ENCODE data around the gene MEAF6. TPM values are rescaled to one million over a fixed set of nuclear protein-coding genes. Genes with fewer than 3 reads are reported as not detected.

The MEAF6 gene
- total RNA-seq, 1 donor from 2014 or later, result 52.8 TPM

GRCh38 chr1:37495875-37496274, 18.7 kb downstream of the MEAF6 start:
- H3K27ac Mint-ChIP-seq (ENCODE audit: unreplicated experiment), result no peak overlapping the region
- TF ChIP-seq, protein P1, sequence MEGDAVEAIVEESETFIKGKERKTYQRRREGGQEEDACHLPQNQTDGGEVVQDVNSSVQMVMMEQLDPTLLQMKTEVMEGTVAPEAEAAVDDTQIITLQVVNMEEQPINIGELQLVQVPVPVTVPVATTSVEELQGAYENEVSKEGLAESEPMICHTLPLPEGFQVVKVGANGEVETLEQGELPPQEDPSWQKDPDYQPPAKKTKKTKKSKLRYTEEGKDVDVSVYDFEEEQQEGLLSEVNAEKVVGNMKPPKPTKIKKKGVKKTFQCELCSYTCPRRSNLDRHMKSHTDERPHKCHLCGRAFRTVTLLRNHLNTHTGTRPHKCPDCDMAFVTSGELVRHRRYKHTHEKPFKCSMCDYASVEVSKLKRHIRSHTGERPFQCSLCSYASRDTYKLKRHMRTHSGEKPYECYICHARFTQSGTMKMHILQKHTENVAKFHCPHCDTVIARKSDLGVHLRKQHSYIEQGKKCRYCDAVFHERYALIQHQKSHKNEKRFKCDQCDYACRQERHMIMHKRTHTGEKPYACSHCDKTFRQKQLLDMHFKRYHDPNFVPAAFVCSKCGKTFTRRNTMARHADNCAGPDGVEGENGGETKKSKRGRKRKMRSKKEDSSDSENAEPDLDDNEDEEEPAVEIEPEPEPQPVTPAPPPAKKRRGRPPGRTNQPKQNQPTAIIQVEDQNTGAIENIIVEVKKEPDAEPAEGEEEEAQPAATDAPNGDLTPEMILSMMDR (IDR thresholded peaks at IDR 0.05), result no peak
- H3K36me3 Mint-ChIP-seq (ENCODE audit: low read depth), result peaks cover 17% of the 10 kb centered on the region
- H3K9me3 Mint-ChIP-seq (ENCODE audit: low read depth), result no peaks in the 10 kb centered on the region
- DNase-seq (ENCODE audit: low spot score), result no peak
- H3K4me3 Mint-ChIP-seq (ENCODE audit: unreplicated experiment), result no peak overlapping the region
- H3K27me3 Mint-ChIP-seq (ENCODE audit: low read depth), result no peaks in the 10 kb centered on the region
- H3K4me1 Mint-ChIP-seq (ENCODE audit: low read depth), result peaks cover 12% of the 10 kb centered on the region

GRCh38 chr1:37493336-37494098, 21.0 kb downstream of the MEAF6 start:
- Mint-ChIP-seq H3K4me3 (ENCODE audit: unreplicated experiment) (no peak overlapping the region), H3K4me1 (ENCODE audit: low read depth) (no peaks in the 10 kb centered on the region), H3K9me3 (ENCODE audit: low read depth) (no peaks in the 10 kb centered on the region), H3K27me3 (ENCODE audit: low read depth) (no peaks in the 10 kb centered on the region), H3K27ac (ENCODE audit: unreplicated experiment) (no peak overlapping the region), H3K36me3 (ENCODE audit: low read depth) (peaks cover 19% of the 10 kb centered on the region)
- no peak for DNase-seq (ENCODE audit: low spot score)
- TF ChIP-seq, protein P1 (IDR thresholded peaks at IDR 0.05), result no peak

DNA sequence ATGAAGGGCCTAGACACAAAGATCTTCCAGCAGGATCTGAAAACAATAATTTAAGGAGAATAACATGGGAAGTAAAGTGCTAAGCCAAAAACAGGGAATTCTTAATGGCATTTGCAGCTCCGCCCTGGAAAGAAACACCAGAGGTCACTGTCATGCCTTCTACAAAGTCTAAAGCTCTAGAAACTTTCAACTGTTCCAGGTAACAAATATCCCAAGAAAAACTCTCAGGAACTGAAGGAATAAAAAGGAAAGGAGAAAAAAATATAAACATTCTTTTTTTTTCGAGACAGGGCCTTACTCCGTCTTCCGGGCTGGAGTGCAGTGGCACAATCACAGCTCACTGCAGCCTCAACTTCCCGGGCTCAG, 27.0 kb downstream of the MEAF6 start:
- no peaks in the 10 kb centered on the region for H3K27me3 Mint-ChIP-seq (ENCODE audit: low read depth)
- no peak overlapping the region for H3K4me3 Mint-ChIP-seq (ENCODE audit: unreplicated experiment)
- TF ChIP-seq, protein P1 (IDR thresholded peaks at IDR 0.05), result peak; percentile 71
- peaks cover 9% of the 10 kb centered on the region for H3K36me3 Mint-ChIP-seq (ENCODE audit: low read depth)
- H3K9me3 Mint-ChIP-seq (ENCODE audit: low read depth), result no peaks in the 10 kb centered on the region
- no peak for DNase-seq (ENCODE audit: low spot score)
- peaks cover 19% of the 10 kb centered on the region for H3K4me1 Mint-ChIP-seq (ENCODE audit: low read depth)
- peak overlapping the region; percentile 81 for H3K27ac Mint-ChIP-seq (ENCODE audit: unreplicated experiment)

- Mint-ChIP-seq H3K4me1 (ENCODE audit: low read depth) (peaks cover 19% of the 10 kb centered on the region), H3K4me3 (ENCODE audit: unreplicated experiment) (no peak overlapping the region), H3K36me3 (ENCODE audit: low read depth) (peaks cover 13% of the 10 kb centered on the region), H3K27ac (ENCODE audit: unreplicated experiment) (peak overlapping the region; percentile 81), H3K9me3 (ENCODE audit: low read depth) (no peaks in the 10 kb centered on the region), H3K27me3 (ENCODE audit: low read depth) (no peaks in the 10 kb centered on the region)
- TF ChIP-seq, protein P1 (IDR thresholded peaks at IDR 0.05), result peak; percentile 98
- no peak for DNase-seq (ENCODE audit: low spot score)
Measured at GRCh38 chr1:37486680-37487618, 27.6 kb downstream of the MEAF6 start.

GRCh38 chr1:37485902-37486679, 28.5 kb downstream of the MEAF6 start:
- H3K4me1 Mint-ChIP-seq (ENCODE audit: low read depth), result peaks cover 19% of the 10 kb centered on the region
- no peak overlapping the region for H3K27ac Mint-ChIP-seq (ENCODE audit: unreplicated experiment)
- no peaks in the 10 kb centered on the region for H3K9me3 Mint-ChIP-seq (ENCODE audit: low read depth)
- TF ChIP-seq, protein P1 (IDR thresholded peaks at IDR 0.05), result no peak
- H3K4me3 Mint-ChIP-seq (ENCODE audit: unreplicated experiment), result no peak overlapping the region
- H3K36me3 Mint-ChIP-seq (ENCODE audit: low read depth), result peaks cover 17% of the 10 kb centered on the region
- no peak for DNase-seq (ENCODE audit: low spot score)
- H3K27me3 Mint-ChIP-seq (ENCODE audit: low read depth), result no peaks in the 10 kb centered on the region

Measured in chondrocyte (in vitro differentiated cells).